HG03108 (cell line): Measurements from ENCODE around the gene OXA1L.
"Not testable (repeated sequence)": the region's sequence is repeated elsewhere in the genome, so short reads cannot be mapped to it uniquely, and the experiment has no call there.

ENCODE experiments used
- ATAC-seq: cut with Tn5 transposase; IDR thresholded peaks from one replicate; pipeline ENCODE4 v1.9.1; 2021; ENCODE audit warnings: moderate library complexity; ENCODE audit not compliant: unreplicated experiment

OXA1L gene

DNA sequence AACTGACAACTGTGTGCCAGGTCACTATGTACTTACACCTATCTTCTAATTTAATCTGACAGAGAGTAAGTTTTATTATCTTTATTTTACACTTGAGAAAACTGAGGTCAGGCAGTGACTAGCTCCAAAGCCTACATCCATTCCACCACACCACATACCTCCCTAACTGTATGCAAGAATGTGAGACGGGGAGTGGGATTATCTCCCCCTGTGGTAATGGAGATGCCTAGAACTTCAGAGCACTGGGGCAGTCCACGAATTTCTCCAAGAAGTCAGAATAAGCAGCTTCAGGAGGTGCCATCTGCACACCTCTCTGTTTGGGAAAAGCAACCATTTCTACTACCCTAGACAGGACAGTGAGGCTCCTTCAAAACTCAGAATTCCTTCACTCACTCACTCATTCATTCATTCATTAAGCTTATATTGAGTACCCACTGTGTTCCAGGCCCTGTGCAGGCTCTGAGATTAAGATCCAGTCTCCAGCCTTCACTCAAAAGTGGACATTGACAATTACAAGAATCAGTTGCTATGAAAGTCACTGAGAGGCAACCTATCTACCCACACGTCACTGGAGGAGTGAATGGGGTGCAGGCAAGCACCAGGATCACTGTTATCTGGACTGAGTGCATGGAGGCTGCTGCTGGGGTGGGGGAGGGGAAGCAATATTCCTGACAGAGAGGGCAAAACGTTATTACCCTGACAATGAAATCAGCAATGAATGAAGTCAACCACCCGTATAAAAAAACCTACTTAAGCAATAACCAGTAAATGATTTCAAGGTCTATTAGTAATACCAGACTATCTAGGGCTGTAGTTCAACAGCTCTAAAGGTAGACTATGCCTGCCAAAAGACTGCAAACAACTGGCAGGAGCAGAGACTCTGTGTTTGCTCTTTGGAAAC lies 30.8 kb downstream of the OXA1L start:
- ATAC-seq = no peak

DNA sequence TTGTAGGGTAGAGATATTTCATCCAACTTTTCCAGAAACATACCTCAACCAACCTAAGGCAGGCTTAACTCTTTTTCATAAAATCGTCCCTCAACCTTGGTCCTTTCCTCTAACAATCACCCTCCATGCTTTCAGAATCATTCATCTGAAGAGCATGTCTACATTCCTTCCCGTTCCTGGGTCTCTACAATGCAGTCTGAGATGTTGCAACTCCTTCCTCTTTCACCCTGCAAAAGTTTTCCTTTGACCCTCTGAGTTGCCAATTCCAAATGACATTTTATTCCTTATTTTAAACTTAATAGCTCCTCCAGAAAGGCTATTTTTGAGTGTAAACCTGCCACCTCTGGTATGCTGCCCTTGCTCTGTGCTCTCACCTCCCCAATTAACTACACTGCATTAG lies 32.0 kb downstream of the OXA1L start:
- no peak for ATAC-seq

DNA sequence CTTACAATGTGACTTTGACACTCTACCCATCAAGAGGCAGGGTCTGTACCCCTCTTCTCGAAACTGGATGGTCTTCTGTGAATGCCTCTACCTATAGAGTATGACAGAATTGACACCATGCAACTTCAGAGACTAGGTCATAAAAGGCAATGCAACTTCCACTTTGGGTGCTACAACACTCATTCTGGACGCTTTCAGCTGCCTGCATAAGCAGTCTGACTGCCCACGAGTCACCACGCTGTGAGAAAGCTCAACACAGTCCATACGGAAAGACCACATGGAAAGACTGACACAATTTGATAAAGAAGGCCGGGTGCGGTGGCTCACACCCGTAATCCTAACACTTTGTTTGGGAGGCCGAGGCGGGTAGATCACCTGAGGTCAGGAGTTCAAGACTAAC lies 33.9 kb downstream of the OXA1L start:
- ATAC-seq = no peak

DNA sequence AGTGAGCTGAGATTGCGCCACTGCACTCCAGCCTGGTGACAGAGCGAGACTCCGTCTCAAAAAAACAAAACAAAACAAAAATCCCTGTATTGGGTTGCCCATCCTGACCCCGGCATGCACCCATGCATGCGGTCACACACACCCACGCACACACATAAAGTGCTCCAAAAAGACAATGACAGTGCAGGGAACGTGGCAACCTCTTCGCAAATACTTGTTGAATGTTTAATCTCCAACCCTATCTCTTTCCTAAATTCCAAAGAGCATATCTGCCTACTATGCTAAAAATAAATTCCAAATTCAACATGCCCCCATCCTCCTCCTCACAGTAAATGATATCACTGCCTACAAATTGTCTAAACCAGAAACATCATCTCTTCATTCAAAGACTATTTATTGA lies 35.2 kb downstream of the OXA1L start:
- no peak for ATAC-seq

DNA sequence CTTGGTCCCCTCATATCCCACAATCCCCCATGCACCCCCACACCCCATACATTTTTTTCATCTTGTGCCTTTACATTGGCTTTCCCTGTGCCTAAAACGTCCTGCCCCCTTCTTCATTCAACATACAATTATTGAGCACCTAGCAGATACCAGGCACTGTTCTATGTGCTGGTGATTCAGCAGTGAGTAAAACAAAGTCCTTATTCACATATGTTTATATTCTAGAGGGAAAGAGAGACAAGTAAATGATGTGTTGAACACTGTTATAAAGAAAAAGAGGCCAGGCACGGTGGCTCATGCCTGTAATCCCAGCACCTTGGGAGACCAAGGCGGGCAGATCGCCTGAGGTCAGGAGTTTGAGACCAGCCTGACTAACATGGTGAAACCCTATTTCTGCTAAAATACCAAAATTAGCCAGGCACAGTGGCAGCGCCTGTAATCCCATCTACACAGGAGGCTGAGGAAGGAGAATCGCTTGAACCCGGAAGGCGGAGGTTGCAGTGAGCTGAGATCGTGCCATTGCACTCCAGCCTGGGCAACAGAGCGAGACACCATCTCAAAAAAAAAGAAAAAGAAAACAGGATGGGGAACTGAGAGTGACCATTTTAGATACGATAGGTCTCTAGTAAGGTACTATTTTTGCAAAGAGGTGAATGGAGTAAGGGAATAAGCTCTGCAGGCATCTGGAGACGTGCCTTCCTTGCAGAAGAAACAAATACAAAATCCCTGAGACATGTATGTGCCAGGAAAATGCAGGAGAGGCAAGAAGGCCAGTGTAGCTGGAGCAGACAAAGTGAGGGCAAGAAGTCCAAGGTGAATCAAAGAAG lies 36.6 kb downstream of the OXA1L start:
- no peak for ATAC-seq

DNA sequence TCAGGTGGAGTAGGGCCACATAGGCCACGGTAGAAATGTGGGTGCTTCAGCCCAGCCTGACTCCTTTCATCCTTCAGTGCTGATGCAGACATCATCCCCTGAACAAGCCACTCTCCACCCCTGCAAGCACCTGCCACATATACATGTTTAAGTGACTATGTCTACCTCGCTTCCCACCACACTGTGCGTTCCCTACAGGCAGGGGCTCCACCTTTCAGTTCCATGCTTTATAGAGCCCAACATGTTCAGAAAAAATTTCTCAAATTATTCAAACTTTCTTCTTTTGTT lies 37.1 kb downstream of the OXA1L start:
- ATAC-seq = no peak

DNA sequence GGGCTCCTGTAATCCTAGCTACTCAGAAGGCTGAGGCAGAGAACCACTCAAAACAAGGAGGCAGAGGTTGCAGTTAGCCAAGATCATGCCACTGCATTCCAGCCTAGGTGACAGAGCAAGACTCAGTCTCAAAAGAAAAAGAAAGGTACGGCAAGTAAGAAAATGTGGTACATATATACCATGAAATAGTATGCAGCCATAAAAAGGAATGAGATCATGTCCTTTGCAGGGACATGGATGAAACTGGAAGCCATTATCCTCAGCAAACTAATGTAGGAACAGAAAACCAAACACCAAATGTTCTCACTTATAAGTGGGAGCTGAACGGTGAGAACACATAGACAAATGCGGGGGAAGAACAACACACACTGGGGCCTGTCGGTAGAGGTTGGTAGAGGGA lies 38.7 kb downstream of the OXA1L start:
- ATAC-seq = not testable (repeated sequence)

DNA sequence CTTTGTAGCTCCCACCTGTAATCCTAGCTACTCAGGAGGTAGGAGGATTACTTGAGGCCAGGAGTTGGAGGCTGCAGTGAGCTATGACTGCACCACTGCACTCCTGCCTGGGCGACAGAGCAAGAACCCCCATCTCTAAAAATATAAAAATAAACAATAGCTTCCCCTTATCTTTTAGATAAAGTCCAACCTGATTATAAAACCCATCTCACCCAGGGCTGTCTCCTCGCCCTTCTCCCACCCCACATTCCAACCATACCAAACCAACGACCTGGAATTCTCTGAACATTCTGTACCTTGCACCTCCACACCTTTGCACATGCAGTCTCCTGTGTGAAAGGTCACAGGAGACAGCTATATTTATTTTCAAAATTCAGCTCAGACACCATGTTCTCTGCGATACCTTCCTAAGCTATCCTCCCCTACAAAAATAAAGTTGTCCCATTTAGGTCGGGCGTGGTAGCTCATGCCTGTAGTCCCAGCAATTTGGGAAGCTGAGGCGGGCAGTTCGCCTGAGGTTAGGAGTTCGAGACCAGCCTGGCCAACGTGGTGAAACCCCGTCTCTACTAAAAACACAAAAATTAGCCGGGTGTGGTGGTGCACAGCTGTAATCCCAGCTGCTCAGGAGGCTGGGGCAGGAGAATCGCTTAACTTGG lies 41.1 kb downstream of the OXA1L start:
- ATAC-seq = no peak

DNA sequence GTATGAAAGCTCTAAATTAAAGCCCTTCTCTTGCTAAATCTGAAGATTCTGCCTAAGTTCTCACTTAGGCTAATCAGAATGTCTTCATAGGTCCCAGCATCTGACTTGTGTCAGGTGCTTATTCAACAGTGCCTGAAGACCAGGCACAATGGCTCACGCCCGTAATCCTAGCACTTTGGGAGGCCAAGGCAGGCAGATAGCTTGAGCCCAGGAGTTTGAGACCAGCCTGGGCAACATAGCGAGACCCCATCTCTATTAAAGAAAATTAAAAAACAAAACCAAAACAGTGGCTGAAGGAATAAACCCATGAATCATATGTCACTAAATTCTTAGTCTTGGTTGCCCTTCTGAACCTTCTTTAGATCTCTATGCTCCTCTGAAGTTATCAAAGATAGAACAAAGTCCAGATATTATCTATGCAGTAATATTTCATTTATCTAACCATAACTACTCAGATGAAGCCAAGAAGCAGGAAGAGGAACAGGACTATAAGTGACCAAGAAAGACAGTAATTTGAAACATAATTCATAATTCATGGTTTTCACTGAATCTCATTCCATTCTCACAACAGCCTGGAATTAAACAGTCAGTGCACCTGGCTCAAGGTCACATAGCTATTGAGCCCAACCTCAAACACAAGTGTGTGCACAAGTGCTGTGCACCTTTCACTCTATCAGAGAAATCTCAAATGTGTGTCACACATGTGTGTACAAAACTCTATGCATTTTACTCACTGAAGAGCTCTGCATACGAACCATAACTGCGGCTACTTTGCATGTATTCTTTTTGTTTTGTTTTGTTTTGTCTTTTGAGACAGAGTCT lies 42.1 kb downstream of the OXA1L start:
- no peak for ATAC-seq

DNA sequence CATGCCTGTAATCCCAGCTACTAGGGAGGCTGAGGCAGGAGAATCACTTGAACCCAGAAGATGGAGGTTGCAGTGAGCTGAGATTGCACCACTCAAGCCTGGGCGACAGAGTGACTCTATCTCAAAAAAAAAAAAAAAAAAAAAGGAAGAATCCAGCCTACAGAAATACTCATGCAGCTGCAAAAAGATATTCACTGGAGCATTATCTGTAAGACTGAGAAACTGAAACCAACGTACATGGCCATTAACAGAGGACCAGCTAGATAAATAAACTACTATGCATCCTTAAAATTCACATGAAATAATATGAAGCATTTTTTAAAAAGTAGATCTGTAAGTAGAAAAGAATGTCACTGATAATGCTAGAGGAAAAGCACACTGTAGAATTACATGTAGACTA lies 45.2 kb downstream of the OXA1L start:
- no peak for ATAC-seq

DNA sequence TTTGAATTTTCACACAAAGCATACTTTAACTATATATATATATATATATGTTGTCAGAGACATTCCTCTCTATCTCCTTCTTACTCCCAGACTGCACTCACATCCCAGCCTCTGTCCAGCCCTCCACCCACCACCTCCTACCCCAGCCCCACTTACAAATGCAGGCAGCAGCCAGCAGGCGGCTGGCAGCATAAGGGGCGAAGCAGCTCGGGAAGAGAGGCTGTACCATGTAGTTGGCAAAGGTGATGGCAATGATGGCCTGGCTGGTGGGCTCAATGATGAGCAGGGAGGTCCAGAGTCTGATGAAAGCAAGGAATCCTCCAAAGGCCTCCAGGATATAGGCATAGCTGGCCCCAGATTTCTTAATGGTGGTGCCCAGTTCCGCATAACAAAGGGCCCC lies 46.3 kb downstream of the OXA1L start:
- no peak for ATAC-seq

DNA sequence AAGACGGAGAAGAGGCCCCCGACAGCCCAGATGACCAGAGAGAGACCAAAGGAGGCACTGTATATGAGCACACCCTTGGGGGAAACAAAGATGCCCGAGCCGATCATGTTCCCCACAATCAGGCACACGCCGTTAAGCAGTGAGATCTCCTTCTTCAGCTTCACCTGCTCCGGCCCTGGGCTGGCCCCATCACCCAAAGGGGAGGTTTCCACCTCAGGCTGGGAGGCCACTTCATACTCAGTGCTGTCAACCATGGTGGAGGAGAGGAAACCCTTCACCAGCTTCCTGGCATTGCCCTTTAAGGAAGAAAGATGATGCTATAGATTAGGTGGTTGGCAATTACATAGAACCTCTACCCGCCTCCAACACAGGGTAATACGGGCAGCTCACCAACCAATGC lies 46.7 kb downstream of the OXA1L start:
- ATAC-seq = no peak

DNA sequence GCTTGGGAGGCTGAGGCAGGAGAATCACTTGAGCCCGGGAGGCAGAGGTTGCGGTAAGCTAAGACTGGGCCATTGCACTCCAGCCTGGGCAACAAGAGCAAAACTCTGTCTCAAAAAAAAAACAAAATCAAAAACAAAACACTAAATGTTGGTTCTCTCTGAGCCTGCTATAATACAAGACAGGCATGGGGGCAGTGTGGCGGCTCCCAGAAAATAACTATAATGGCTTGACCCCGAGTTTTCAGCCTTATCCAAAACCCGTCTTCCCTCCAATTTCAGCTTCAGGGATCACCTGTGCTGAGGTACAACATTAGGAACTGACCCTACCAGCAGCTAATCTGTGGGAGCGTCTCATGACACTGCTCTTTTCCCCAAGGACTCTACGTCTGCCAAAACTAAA lies 47.9 kb downstream of the OXA1L start:
- ATAC-seq = no peak

DNA sequence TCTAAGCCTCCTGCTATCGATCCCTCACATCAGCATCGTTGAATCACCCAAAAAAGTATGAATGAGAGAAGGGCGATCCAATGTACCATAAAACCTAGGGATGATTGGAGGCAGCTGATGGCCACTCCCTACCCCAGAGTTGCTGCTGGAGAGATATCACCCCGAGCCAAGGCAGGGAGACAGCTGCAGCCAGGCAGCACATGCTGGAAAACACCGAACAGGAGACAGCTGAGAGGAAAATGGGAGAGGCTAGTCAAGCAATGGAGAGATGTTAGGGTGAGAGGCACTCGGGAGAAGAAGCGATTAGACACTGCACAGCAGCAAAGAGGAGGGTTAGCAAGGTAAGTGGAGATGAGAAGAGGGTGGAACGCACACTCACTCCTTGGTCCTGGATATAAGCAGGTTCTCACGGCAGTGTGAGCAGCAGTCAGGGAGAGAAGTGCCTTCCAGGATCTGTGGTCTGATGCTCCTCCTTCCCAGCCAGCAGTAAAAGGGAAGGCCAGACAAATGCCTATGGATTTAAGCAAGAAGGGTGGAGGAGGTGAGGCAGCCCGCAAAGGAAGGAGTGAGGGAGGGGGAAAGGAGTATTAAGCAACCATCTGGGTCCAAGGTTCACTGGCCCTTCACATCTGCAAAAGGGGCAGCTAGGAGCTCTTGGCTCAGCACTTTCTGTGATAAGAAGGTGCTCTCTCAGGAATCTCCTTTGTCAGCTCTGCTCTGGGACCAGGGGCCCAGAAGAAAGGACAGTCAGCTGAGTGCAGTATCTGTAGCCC lies 48.6 kb downstream of the OXA1L start, which contains the start of gene SLC7A7:
Gene SLC7A7 (minus strand): TSS at position 495 of the 773 bp plus-strand sequence. CDS start 2,037 bp downstream, outside the sequence.
- no peak for ATAC-seq

DNA sequence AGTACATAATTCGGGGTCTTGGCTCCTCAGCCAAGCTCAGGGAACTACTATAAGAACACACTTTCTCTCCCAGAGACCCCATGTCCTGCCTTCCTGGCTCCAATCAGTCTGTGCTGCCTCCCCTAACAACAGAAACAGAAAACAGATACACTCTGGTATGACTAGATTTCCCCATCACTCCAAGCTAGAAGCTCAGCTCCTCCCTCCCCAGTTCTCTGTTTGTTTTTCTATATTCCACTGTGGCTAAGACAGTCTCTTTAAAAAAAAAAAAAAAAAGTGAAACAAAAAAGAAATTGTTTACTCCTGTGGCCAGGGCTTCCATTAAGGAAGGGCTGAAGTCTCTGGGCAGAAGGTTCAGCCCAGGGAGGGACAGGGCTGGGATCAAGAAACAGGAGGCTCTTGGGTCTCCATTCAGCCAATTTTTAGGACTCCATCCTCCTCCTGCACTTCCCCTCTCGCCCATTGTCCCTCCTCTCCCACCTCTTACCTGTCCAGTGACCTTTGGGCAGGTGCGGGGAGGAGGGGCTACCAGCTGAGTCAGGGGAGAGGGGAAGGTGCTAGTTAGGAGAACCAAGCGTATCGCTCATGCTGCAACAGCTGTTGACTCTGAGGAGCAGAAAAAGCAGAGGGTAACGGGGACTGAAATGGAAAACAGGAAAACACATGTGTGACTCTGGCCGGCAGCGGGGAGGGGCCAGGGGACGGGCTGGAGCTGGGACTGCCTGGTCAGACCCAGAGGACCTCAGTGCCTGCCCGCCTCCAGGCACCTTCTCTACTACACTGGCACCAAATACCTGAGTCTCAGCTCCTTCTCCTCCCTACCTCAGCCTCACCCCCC lies 52.9 kb downstream of the OXA1L start:
- no peak for ATAC-seq

DNA sequence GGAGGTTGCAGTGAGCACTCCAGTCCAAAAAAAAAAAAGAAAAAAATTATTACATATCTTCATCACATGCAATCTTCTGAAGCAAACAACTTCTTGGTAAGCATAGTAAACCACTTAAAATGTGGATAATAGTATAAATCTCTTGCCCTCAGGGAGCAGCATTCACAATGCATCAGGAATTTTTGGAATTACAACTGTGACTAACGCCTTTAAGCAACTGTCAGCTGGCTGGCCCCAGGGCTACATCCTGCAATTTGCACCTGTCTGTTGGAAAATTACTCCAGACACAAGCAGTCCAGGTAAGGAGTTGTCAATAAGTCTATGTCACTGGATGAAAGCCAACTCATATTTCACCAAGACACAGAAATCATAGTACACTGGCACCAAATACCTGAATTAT lies 54.2 kb downstream of the OXA1L start:
- ATAC-seq = no peak

DNA sequence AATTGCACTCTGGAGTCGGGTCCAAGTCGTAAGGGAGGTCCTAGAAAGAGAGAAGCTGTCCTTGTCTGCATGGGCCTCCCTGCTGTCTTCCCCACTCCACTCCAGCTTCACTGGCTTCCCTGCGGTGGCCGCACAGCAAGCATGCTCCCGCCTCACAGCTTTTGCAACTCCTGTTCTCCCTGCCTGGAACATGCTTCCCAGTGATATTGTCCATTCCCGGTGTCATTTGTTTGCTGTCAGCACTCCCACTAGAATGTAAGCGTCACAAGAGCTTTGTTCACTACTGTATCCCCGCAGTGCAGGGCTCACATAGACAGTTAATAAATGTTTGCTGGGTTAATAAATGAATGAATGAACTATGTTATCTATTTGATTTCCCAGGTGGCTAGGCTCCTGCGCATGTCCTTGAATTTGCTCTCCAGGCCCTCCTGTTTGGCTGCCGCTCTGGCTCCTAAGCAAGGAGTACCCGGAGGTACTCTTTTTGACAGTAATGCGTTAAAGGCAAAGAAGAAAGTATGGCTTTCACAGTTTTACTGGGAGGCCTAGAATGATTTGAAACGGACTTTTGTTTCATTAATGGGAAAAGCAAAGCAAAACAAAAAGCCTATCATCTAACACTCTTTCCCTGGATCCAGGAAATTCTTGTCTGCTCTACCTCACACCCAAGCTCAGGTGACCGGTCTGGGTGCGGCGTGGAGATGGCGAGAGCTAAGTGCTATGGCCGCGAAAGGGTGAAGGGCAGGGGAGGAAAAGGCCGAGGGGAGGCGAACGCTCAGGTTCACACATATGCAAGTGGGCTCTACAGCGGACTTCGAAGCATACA lies 54.9 kb downstream of the OXA1L start:
- no peak for ATAC-seq

DNA sequence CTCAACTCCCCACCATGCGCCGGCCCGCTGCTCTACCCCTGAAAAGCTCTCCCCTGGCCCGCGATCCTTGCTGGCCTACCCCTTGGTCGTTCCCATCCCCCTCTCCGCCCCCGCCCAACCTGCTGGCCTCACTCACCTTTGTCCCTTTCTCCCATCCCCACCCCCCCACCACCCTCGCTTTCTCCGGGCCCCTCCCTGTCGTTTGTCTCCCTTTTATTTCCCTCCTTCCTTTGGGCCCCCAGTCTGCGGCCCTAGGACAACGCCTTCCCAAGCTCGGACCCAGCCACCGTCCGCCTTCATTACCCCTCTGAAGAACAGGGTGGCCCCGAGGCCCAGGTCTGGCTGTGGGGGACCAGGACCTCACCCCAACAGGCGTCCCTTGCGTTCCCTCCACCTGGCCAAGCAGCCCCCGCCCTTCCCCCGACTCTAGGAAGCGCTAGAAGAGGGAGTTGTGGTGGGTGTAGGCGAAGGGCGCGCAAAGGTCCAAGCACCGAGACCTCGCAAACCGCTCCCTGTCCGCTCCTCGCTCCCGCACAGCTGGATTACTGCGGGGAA lies 55.6 kb downstream of the OXA1L start:
- no peak for ATAC-seq
